Raji (cell line): ENCODE results near the gene MMP15.

Experiments used
- POLR2A ChIP-seq: IDR thresholded peaks from 2 replicates; pipeline ENCODE4 v1.6.1; 2011; ENCODE audit warnings: low read depth, low read length, control low read depth; ENCODE audit not compliant: insufficient read depth

MMP15 gene

DNA sequence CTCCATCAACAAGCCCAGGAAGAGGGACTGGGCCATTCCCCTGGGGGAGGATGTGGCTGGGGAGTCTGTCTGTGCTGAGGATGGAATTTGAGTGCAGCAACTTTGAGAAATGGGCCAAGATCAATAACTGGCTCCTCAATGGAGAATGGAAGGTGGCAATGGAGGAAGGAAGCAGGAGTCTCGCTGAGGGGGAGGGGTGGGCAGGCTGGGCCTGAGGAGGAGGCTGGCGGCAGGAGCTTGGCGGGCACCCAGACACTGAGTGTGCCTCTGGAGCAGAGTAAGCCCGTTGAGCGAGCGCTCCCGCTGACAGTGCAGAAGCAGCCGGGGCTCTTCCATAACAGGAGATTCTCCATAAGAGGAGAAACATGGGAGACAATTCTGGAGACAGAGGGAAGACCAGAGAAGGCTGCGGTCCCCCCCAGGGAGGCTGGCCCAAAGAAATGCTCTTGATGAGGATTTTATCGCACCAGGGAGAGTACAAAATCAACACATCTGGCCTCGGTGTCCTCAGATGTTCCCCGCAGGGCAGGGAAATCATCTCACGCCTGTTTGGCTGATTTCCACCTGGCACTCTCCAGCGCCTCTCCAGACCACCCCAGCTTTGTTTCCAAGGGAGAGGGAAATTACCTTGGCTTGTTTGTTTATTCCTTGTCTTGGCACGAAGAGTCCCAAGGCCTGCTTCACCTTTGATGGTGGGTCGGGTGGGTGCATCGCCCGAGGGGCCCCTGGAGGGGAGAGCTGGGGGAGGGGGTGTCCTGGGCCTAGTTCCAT is 2.8 kb upstream of the MMP15 start:
- no peak for TF ChIP-seq POLR2A

DNA sequence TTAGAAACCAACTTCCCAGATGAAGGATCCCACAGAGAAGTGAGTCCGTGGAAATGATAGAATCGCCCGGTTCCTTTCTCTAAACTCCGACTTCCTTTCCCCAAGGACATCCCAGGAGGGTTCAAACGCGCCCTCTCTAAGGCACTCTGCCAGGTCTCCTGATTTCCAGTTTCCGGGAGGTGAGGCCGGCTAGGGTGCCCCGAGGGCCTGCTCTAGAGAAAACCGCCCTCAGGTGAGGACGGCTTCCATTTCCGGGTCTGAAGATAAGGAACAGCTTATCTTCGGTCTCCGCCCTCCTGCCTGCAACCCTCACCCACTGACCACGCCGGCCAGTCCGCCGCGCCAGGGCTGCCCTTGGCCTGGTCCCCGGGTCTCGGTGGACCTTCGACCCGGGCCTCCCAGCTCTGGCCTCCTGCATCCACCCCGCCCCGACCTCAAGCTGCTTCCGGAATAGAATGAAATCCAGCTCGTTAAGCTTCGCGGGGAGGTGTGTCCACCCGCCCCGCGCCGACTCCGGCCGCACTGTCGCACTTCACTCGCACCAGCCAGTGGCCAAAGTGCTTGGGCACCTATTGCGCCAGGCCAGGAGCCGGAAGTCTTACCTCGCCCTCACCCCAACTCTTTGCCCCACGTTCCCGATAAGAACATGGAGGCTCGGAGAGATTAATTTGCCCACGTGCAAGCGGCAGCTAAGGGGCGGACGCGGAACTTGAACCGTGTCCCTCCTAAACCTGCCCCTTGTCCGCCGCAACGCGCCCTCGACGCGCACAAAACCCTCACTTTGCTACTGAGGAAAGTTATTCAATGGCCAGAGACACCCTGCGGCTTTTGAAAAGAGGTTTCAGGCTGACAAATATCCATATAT is 836 bp upstream of the MMP15 start:
- TF ChIP-seq POLR2A = no peak

DNA sequence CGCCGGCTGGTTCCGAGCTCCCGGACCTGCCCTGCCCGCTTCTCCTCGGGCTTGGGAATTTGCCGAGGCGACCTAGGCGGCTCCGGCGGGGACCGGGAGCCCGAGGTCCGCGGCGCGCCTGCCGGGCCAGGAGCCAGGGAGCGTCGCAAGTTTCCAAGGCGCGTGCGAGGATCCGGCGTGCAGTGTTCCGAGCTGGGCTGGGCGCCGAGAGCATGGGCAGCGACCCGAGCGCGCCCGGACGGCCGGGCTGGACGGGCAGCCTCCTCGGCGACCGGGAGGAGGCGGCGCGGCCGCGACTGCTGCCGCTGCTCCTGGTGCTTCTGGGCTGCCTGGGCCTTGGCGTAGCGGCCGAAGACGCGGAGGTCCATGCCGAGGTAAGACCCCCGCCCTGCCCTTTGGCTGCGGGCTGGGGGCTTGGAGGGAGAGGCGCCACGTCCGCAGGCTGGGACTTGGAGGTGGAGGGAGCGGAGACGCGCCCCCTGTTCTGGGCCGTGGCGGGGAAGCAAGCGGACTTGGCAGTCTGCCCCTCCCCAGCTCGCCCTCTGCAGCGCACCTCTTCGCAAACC is 668 bp downstream of the MMP15 start:
- TF ChIP-seq POLR2A = no peak

DNA sequence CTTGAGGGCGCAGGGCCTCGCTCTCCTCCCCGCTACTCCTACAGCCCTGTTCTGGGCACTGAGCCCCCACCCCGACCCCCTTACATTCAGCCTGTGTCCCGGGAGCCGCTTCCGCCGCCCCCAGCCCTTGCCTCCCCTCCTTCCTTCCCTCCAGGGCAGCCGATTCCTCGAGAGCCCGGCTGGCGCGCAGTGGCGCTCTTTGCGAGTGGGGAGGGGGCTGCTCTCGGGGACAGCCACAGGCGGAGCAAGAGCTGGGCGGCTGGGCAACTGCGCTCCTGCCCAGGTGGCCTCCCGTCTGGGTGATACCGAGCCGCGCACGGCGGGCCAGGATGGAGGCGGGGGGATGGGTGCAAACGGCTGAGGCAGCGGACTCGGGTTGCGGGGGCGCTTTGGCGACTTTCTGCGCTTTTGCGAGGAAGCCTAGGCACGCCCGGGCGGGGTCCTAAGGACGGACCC is 1.2 kb downstream of the MMP15 start:
- TF ChIP-seq POLR2A = no peak

DNA sequence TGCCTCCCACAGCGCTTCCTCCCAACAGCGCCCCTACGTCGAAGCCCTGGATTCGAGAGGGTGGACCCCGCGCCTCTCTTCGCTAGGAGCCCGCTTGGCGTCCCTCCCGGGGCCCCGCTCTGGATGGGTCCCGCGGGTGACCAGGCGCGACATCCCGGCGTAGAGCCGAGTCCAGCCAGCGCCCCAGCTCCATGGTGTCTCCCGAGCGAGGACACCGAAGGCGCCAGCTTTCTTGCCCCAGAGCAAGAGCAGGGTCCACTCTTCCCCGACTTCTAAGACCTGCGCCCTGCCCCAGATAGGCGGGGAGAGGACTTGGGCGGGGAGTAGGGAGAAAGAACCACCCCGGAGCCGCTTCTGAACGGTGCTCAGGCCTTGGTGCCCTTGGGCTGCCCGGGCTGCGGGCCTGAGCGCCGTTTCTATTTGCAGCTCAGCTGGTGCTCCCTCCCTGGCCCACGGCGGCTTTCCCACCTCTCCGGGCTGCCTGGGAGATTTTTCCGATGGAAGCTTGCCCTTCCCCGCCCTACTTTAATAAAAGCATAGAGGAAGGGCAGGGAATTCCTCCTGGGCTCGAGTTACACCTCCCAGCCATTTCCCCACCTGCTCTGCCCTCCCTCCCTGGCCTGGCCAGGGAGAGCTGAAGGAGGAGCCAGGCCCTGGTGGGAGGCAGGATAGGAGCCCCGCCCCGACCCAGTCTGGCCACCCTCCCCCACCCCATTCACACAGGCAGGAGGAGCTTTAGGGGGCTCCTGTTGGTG is 1.8 kb downstream of the MMP15 start:
- TF ChIP-seq POLR2A = no peak

DNA sequence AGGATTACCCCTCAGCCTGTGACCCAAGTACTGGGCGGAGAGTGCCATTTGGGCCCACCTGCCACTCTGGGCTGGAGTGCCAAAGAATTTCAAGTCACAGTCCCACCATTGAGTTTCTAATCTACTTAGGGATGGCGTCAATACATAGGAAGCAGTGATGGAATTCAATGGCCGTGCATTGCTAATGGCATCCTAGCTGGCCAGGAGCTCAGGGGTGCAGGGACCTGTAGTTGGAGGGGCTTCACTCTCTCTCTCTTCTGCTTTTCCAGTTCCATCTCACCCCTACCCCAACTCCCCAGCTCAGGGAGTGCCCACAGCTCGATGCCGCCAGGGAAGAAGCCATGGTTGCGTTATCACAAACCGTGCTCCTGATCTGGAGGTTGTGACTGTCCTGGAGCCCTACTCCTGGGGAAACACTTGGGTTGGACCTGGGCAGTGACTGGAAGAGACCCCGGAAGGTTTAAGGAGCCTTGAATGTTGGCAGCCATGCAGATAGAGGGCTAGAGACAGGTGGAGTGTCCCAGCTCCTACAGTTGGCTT is 2.4 kb downstream of the MMP15 start:
- no peak for TF ChIP-seq POLR2A

DNA sequence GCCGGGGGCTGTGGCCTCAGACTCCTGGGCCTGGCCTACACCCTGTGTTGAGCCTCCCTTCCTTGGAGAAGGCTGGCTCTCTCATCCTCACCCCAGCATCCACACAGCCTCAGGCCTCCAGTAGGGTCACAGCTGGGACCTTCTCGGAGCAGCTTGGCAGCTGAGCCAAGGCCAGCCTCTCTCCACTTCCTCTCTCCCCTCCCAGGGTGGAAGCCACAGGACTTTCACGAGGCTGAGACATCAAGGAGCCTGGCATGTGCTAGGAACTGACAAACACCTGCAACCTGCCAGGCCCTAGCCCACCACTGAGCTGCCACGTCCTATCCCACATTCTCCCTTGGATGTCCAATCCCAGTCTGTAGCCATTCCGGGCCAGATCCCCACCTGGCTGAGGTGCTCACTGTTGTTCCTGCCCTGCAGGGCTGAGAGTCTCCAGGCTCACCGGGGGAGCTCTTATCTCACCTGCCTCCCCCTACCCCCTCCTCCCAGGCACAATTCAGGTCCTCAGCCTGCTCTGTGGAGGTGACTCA is 3.1 kb downstream of the MMP15 start:
- no peak for TF ChIP-seq POLR2A

DNA sequence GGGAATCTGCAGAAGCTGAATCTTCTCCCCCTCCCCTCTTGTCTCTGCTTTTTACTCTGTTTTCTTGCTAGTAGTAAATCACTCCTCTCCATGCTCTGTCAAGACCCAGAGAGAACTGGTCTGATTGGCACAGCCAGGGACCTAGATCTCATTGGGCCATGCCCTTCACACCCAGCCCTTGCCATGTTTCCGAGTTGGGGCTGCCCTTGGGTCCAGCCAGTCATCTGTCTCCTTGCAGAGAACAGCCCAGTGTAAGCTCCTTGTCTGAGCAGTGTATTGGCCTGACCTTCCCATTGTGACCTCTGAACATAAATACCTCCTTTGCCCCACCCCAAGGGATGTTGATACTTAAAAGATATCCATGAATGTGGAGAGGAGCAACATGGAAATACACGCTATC is 3.9 kb downstream of the MMP15 start:
- TF ChIP-seq POLR2A = no peak

DNA sequence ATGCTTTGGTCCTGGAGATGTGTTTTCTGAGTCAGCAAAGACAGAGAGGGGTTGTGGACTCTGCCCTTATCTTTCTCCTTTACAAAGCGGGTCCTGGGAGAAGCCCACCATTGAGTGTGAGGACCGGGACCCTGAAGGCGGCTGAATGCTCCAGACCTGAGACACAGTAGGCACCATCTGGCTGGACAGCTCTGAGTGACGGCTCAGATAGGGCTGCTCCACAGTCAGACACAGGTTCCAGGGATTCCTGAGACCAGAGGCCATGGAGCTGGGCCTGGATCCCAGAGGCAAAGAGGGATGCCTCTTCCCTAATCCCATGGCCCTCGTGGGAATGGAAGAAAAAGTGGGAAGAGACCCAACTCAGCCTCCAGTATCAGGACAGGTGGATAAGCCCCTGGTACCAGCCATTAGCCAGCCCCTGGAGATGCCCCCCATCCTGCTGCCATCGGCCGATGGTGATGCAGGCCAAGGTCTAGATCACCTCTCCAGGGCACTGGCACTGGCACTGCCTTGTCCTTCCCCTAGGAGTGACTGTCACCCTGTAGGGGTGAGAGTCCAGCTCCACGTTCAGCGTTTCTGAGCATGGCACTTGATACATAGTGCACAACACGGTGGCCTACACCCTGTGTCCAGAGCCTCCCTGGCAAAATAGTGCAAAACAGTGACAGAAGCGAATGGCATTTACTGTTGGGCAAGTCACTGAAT is 4.7 kb downstream of the MMP15 start:
- no peak for TF ChIP-seq POLR2A

DNA sequence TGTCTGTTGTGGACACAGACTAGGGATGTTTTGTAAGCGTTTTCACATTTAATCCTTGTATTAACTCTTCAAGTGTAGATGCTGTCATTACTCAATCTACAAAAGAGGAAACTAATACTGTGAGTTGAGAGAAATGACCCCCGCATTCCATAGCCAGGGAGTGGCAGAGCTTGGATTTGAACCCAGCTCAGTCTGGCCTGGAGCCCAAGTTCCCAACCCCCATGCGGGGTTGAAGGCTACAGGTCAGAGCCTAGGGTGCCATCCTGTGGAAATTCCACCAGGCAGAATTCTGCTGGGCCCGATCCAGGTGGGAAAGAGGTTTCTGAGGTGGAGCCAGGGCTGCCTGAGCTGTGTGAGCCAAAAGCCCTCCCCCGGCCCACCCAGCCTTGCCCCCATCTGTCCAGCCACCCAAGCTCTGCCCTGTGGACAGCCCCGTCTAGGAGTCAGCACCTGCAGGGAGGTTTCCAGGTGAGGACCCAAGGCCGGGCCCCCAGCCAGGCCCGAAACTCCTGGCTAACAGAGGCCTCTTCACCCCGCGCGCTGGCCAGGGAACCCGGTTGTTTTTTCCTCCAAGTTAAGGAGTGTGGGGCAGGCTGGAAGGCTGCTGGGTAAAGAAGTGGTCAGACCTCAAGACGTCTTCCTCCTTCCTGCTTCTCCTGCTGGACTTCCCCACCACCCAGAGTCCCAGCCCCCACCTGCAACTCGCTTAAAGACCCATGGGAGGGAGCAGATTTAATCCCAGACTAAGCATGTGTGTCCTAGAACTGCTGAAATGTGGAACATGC is 5.7 kb downstream of the MMP15 start:
- no peak for TF ChIP-seq POLR2A

DNA sequence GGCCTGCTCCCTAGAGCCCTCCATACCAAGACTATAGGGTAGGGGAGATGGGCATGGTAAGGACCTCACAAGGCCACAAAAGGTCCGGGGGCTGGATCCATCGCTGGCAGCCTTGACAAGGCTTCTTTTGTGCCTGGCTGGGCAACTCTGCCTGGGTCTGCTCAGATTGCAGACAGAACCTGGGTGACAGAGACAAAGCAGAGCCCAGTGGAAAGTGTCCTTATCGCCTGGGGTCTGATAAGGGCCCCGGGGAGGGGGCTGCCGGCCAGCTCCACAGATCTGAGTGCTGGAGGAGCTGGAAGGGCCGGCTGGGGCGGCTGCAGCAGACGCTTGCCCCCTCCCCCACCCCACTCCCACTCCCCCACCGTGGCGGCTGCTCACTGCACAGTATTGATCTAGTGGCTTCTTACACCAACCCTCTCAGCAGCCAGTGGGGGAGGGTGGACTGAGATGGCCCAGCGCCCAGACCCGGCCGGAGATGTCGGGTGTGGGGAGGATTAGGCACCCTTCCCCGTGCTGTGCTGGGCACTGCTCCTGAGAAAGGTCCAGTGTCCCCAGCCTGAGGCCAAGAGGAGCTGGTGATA is 7.2 kb downstream of the MMP15 start:
- no peak for TF ChIP-seq POLR2A

DNA sequence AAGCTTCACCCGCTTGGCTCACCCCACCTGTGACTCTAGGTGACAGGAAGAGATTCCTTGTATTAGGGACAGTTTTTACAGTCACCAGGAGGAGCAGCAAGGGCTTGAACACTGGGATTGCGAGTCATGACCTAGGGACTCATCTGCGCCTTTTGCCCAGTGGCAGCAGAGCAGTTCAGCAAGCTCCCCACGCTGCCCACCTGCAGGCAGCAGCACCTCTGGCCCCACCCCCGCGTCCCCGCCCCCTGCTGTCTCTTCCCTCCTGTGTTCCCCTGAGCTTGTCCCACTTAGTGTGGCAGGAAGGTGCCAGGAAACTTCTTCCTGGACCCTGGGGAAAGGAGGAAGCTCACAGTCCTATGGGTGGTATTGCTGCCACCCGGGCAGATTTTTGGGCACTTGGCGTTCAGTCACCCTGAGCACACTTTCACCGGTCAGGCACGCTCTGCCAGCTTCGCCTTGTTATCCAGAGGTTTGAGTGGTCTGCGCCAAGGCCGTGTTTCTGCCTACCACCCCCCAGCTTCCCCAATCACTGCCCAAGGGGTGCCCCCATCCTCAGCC is 8.7 kb downstream of the MMP15 start:
- no peak for TF ChIP-seq POLR2A

DNA sequence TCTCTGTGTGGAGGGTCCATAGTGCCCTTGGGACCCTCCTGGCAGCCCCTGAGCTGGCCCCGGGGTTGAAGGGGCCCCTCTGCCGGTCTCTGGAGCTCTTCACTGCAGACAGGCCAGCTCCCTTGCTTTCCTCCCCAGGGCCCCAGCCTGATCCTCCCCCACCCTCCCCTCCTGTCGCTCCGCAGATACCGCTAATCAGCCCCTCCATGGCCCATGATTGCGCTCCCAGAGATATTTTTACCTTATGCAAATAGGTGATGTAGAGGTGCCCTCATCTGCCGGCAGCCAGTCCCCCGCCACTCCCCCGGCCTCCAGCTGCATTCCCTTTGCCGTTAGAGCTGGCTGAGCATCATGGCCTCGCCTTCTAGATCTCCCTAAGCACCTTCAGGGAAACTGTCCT is 9.2 kb downstream of the MMP15 start:
- TF ChIP-seq POLR2A = no peak
